ENCODE measurements around the gene KCNJ6.
"Not testable (repeated sequence)": the region's sequence is repeated elsewhere in the genome, so short reads cannot be mapped to it uniquely, and the experiment has no call there.

KCNJ6 gene

DNA sequence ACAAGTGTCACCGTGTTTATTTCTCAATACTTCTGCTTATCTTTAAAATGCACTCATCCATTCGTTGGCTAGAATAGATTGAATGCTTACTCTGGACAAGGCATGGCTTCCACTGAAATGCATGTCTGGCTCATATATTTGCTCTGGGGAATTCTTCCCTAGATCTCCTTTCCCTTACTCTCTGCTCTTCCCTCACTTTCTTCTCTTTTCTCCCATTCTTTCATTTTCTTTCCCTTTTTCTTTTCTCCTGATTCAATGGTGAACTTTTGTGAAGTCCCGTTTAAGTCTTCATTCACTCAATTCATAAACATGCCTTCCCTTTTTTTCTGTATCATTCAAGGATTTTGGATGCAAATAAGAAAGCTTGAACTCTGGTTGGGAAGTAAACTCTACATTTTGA is 315.2 kb downstream of the KCNJ6 start:
- CTCF ChIA-PET = no interaction called here
- Histone ChIP-seq H3K27ac (ENCODE audit: insufficient read depth in 1 of 2, low read depth in 1 of 2, low read length in 2 of 2, poor library complexity in 1 of 2, severe bottlenecking in 2 of 2) (no peak overlapping the region), H3K36me3 (ENCODE audit: control insufficient read depth in 4 of 4, insufficient read depth in 4 of 4, low read length in 3 of 4) (no peaks in the 10 kb centered on the region), H3K9me3 (ENCODE audit: control extremely low read depth in 1 of 5, control insufficient read depth in 4 of 5, insufficient read depth in 2 of 5, low read depth in 1 of 5, low read length in 4 of 5) (peaks cover 0 to 5% (median 0%) of the 10 kb centered on the region in 5 experiments), H3K4me3 (ENCODE audit: control insufficient read depth in 1 of 7, extremely low read depth in 1 of 7, insufficient read depth in 4 of 7, low read depth in 2 of 7, low read length in 6 of 7) (no peak overlapping the region), H3K4me1 (ENCODE audit: control extremely low read depth in 1 of 4, control insufficient read depth in 4 of 4, insufficient read depth in 4 of 4, low read length in 3 of 4) (no peaks in the 10 kb centered on the region), H3K27me3 (replicated peaks in 2 of 5; ENCODE audit: control insufficient read depth in 4 of 5, insufficient read depth in 5 of 5, low read length in 4 of 5) (no peaks in the 10 kb centered on the region)
- POLR2A ChIA-PET = no interaction called here
- WGBS (ENCODE audit: insufficient coverage) = 90% methylated on average over 2 of the region's 3 CpGs
- DNase-seq = no peak

DNA sequence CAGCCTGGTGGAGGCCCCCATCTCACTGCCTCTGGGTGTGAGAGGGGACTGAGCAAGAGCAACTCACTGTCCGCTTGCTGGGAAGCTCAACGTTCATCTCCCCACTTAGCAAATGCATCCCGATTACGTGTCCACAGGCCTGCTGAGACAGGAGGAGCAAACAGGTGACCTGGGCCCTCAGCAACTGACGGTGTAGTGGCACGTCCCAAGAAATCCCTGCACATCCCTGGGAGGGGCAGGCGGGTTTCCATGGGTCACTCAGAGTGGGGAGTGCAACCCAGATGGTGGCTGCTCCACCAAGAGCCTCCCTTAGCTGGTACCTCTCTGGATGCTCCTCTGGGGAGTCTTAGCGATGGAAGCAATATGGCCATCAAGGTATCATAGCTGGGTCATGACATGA is 320.3 kb downstream of the KCNJ6 start:
- ChIA-PET CTCF (no interaction called here), POLR2A (no interaction called here)
- no peaks in the 10 kb centered on the region for H3K36me3 ChIP-seq (ENCODE audit: control insufficient read depth in 4 of 4, insufficient read depth in 4 of 4, low read length in 3 of 4)
- H3K27me3 ChIP-seq (replicated peaks in 2 of 5; ENCODE audit: control insufficient read depth in 4 of 5, insufficient read depth in 5 of 5, low read length in 4 of 5) = no peaks in the 10 kb centered on the region
- peaks cover 0 to 5% (median 0%) of the 10 kb centered on the region in 5 experiments for H3K9me3 ChIP-seq (ENCODE audit: control extremely low read depth in 1 of 5, control insufficient read depth in 4 of 5, insufficient read depth in 2 of 5, low read depth in 1 of 5, low read length in 4 of 5)
- H3K27ac ChIP-seq (ENCODE audit: insufficient read depth in 1 of 2, low read depth in 1 of 2, low read length in 2 of 2, poor library complexity in 1 of 2, severe bottlenecking in 2 of 2) = no peak overlapping the region
- no peaks in the 10 kb centered on the region for H3K4me1 ChIP-seq (ENCODE audit: control extremely low read depth in 1 of 4, control insufficient read depth in 4 of 4, insufficient read depth in 4 of 4, low read length in 3 of 4)
- no peak for DNase-seq
- WGBS (ENCODE audit: insufficient coverage) = 98% methylated on average over 8 of the region's 8 CpGs
- no peak overlapping the region for H3K4me3 ChIP-seq (ENCODE audit: control insufficient read depth in 1 of 7, extremely low read depth in 1 of 7, insufficient read depth in 4 of 7, low read depth in 2 of 7, low read length in 6 of 7)

- 98% methylated on average over 7 of the region's 15 CpGs for WGBS (ENCODE audit: insufficient coverage)
- no peaks in the 10 kb centered on the region for H3K27me3 ChIP-seq (replicated peaks in 2 of 5; ENCODE audit: control insufficient read depth in 4 of 5, insufficient read depth in 5 of 5, low read length in 4 of 5)
- no peak for DNase-seq
- H3K27ac ChIP-seq (ENCODE audit: insufficient read depth in 1 of 2, low read depth in 1 of 2, low read length in 2 of 2, poor library complexity in 1 of 2, severe bottlenecking in 2 of 2) = no peak overlapping the region
- ChIA-PET CTCF (no interaction called here), POLR2A (no interaction called here)
- H3K4me3 ChIP-seq (ENCODE audit: control insufficient read depth in 1 of 7, extremely low read depth in 1 of 7, insufficient read depth in 4 of 7, low read depth in 2 of 7, low read length in 6 of 7) = no peak overlapping the region
- no peaks in the 10 kb centered on the region for H3K4me1 ChIP-seq (ENCODE audit: control extremely low read depth in 1 of 4, control insufficient read depth in 4 of 4, insufficient read depth in 4 of 4, low read length in 3 of 4)
- H3K36me3 ChIP-seq (ENCODE audit: control insufficient read depth in 4 of 4, insufficient read depth in 4 of 4, low read length in 3 of 4) = no peaks in the 10 kb centered on the region
- peaks cover 0 to 5% (median 0%) of the 10 kb centered on the region in 5 experiments for H3K9me3 ChIP-seq (ENCODE audit: control extremely low read depth in 1 of 5, control insufficient read depth in 4 of 5, insufficient read depth in 2 of 5, low read depth in 1 of 5, low read length in 4 of 5)
These were observed 321.7 kb downstream of the KCNJ6 start for GRCh38 chr21:37594472-37594951.

DNA sequence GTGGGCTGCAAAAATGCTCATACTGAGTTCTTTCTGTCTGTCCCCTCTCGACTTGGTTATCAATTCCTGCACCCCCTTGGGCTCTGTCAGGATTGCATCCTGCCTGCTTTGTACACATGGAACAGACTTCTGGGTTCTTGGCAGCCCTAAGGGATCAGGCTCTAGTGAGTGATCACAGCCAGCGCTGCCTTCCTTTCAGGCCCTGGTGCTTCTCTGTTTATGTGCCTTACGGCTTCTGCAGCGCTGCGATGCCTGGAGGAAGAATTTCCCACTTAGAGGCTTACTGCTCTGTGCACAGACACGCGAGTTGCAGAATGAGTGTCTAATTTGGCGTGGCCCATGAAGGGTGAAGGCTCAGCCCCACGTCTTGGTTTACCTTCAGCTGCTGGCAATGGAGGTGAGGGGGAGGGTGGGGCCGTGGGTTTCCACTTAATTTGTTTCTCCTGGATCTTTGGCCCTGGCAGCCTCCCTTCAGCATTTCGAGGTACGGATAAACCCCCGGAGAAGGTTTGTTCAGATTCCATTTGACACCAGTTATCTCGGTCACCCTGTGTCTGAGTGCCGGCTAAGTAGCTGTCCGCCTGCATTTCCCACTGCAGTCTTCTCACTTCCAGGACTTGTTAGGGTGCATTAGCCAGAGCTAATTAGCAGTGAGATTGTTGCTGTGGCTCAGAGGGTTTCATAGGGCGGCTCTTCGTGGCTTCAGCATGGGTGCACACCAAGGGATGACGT is 322.4 kb downstream of the KCNJ6 start:
- ChIA-PET POLR2A (no interaction called here), CTCF (no interaction called here)
- no peak overlapping the region for H3K27ac ChIP-seq (ENCODE audit: insufficient read depth in 1 of 2, low read depth in 1 of 2, low read length in 2 of 2, poor library complexity in 1 of 2, severe bottlenecking in 2 of 2)
- no peak for DNase-seq
- no peak overlapping the region for H3K4me3 ChIP-seq (ENCODE audit: control insufficient read depth in 1 of 7, extremely low read depth in 1 of 7, insufficient read depth in 4 of 7, low read depth in 2 of 7, low read length in 6 of 7)
- no peaks in the 10 kb centered on the region for H3K36me3 ChIP-seq (ENCODE audit: control insufficient read depth in 4 of 4, insufficient read depth in 4 of 4, low read length in 3 of 4)
- H3K4me1 ChIP-seq (ENCODE audit: control extremely low read depth in 1 of 4, control insufficient read depth in 4 of 4, insufficient read depth in 4 of 4, low read length in 3 of 4) = no peaks in the 10 kb centered on the region
- peaks cover 0 to 5% (median 0%) of the 10 kb centered on the region in 5 experiments for H3K9me3 ChIP-seq (ENCODE audit: control extremely low read depth in 1 of 5, control insufficient read depth in 4 of 5, insufficient read depth in 2 of 5, low read depth in 1 of 5, low read length in 4 of 5)
- 87% methylated on average over 17 of the region's 19 CpGs for WGBS (ENCODE audit: insufficient coverage)
- H3K27me3 ChIP-seq (replicated peaks in 2 of 5; ENCODE audit: control insufficient read depth in 4 of 5, insufficient read depth in 5 of 5, low read length in 4 of 5) = no peaks in the 10 kb centered on the region

DNA sequence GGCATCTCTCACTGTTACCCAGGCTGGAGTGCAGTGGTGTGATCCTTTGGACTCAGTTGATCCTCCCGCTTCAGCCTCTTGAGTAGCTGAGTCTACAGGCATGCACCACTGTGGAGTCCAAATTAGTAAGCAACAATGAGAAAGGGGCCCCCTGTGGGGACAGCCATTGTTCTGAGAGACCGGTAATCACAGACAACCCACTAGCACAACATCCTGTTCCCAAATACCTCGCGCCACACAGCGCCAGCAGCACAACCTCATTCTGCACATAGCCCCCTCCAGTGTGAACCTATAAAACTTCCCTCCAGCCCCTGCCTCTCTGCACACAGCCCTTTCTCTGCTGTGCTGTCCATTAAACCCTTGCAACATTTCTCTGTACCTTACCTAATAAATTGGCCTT is 323.2 kb downstream of the KCNJ6 start:
- CTCF ChIA-PET = no interaction called here
- H3K27me3 ChIP-seq (replicated peaks in 2 of 5; ENCODE audit: control insufficient read depth in 4 of 5, insufficient read depth in 5 of 5, low read length in 4 of 5) = no peaks in the 10 kb centered on the region
- H3K4me3 ChIP-seq (ENCODE audit: control insufficient read depth in 1 of 7, extremely low read depth in 1 of 7, insufficient read depth in 4 of 7, low read depth in 2 of 7, low read length in 6 of 7) = no peak overlapping the region
- WGBS (ENCODE audit: insufficient coverage) = 47% methylated on average over 5 of the region's 5 CpGs
- POLR2A ChIA-PET = no interaction called here
- H3K36me3 ChIP-seq (ENCODE audit: control insufficient read depth in 4 of 4, insufficient read depth in 4 of 4, low read length in 3 of 4) = no peaks in the 10 kb centered on the region
- DNase-seq = peak in 2 of 3 donors; percentile 2 to 13
- peaks cover 0 to 5% (median 0%) of the 10 kb centered on the region in 5 experiments for H3K9me3 ChIP-seq (ENCODE audit: control extremely low read depth in 1 of 5, control insufficient read depth in 4 of 5, insufficient read depth in 2 of 5, low read depth in 1 of 5, low read length in 4 of 5)
- no peaks in the 10 kb centered on the region for H3K4me1 ChIP-seq (ENCODE audit: control extremely low read depth in 1 of 4, control insufficient read depth in 4 of 4, insufficient read depth in 4 of 4, low read length in 3 of 4)
- H3K27ac ChIP-seq (ENCODE audit: insufficient read depth in 1 of 2, low read depth in 1 of 2, low read length in 2 of 2, poor library complexity in 1 of 2, severe bottlenecking in 2 of 2) = no peak overlapping the region

- H3K36me3 ChIP-seq (ENCODE audit: control insufficient read depth in 4 of 4, insufficient read depth in 4 of 4, low read length in 3 of 4) = no peaks in the 10 kb centered on the region
- no peak overlapping the region for H3K27ac ChIP-seq (ENCODE audit: insufficient read depth in 1 of 2, low read depth in 1 of 2, low read length in 2 of 2, poor library complexity in 1 of 2, severe bottlenecking in 2 of 2)
- no peak for DNase-seq
- POLR2A ChIA-PET = no interaction called here
- H3K27me3 ChIP-seq (replicated peaks in 2 of 5; ENCODE audit: control insufficient read depth in 4 of 5, insufficient read depth in 5 of 5, low read length in 4 of 5) = no peaks in the 10 kb centered on the region
- CTCF ChIA-PET = no interaction called here
- no peak overlapping the region for H3K4me3 ChIP-seq (ENCODE audit: control insufficient read depth in 1 of 7, extremely low read depth in 1 of 7, insufficient read depth in 4 of 7, low read depth in 2 of 7, low read length in 6 of 7)
- H3K4me1 ChIP-seq (ENCODE audit: control extremely low read depth in 1 of 4, control insufficient read depth in 4 of 4, insufficient read depth in 4 of 4, low read length in 3 of 4) = no peaks in the 10 kb centered on the region
- H3K9me3 ChIP-seq (ENCODE audit: control extremely low read depth in 1 of 5, control insufficient read depth in 4 of 5, insufficient read depth in 2 of 5, low read depth in 1 of 5, low read length in 4 of 5) = peaks cover 0 to 5% (median 0%) of the 10 kb centered on the region in 5 experiments
- 88% methylated on average over 2 of the region's 4 CpGs for WGBS (ENCODE audit: insufficient coverage)
These were observed 323.8 kb downstream of the KCNJ6 start for GRCh38 chr21:37592496-37592895.

GRCh38 chr21:37591994-37592393 is 324.3 kb downstream of the KCNJ6 start:
- H3K27ac ChIP-seq (ENCODE audit: insufficient read depth in 1 of 2, low read depth in 1 of 2, low read length in 2 of 2, poor library complexity in 1 of 2, severe bottlenecking in 2 of 2); H3K4me1 ChIP-seq (ENCODE audit: control extremely low read depth in 1 of 4, control insufficient read depth in 4 of 4, insufficient read depth in 4 of 4, low read length in 3 of 4); POLR2A ChIA-PET; H3K36me3 ChIP-seq (ENCODE audit: control insufficient read depth in 4 of 4, insufficient read depth in 4 of 4, low read length in 3 of 4); H3K4me3 ChIP-seq (ENCODE audit: control insufficient read depth in 1 of 7, extremely low read depth in 1 of 7, insufficient read depth in 4 of 7, low read depth in 2 of 7, low read length in 6 of 7); H3K27me3 ChIP-seq (replicated peaks in 2 of 5; ENCODE audit: control insufficient read depth in 4 of 5, insufficient read depth in 5 of 5, low read length in 4 of 5); DNase-seq; H3K9me3 ChIP-seq (ENCODE audit: control extremely low read depth in 1 of 5, control insufficient read depth in 4 of 5, insufficient read depth in 2 of 5, low read depth in 1 of 5, low read length in 4 of 5); CTCF ChIA-PET: not testable (repeated sequence)
- WGBS (ENCODE audit: insufficient coverage) = 95% methylated on average over 10 of the region's 12 CpGs

All from common myeloid progenitor, CD34-positive (primary cell).